Trophoblast cell (in vitro differentiated cells and primary cell): Measurements from ENCODE around the gene PLVAP.

Experiments
- DNase-seq, 2 donors: peaks; one replicate each; pipeline ENCODE4 v3.0.0-alpha.2; 2016
- H2AFZ ChIP-seq: 2 replicates; pipeline ENCODE4 v1.6.1; 2013; ENCODE audit warnings: low read length, moderate library complexity, mild to moderate bottlenecking; ENCODE audit not compliant: insufficient read depth, poor library complexity
- H2AK5ac ChIP-seq: 2 replicates; pipeline ENCODE4 v1.6.1; 2013; ENCODE audit warnings: mild to moderate bottlenecking, low read length
- H2BK120ac ChIP-seq: 2 replicates; pipeline ENCODE4 v1.6.1; 2013; ENCODE audit warnings: low read length, mild to moderate bottlenecking, moderate library complexity; ENCODE audit not compliant: insufficient read depth, poor library complexity
- H2BK12ac ChIP-seq: 2 replicates; pipeline ENCODE4 v1.6.1; 2013; ENCODE audit warnings: mild to moderate bottlenecking, low read length, moderate library complexity
- H2BK5ac ChIP-seq: 2 replicates; pipeline ENCODE4 v1.6.1; 2013; ENCODE audit warnings: low read length, low read depth, moderate library complexity, mild to moderate bottlenecking; ENCODE audit not compliant: poor library complexity
- H3K14ac ChIP-seq: 2 replicates; pipeline ENCODE4 v1.6.1; 2013; ENCODE audit warnings: mild to moderate bottlenecking, low read length
- H3K18ac ChIP-seq: 2 replicates; pipeline ENCODE4 v1.6.1; 2013; ENCODE audit warnings: mild to moderate bottlenecking, low read length
- H3K23ac ChIP-seq: 2 replicates; pipeline ENCODE4 v1.6.1; 2013; ENCODE audit warnings: low read length
- H3K27ac ChIP-seq: 2 replicates; pipeline ENCODE4 v1.5.1; 2013; ENCODE audit warnings: low read depth, mild to moderate bottlenecking, inconsistent platforms, low read length, moderate library complexity
- H3K27me3 ChIP-seq: 2 replicates; pipeline ENCODE4 v1.6.1; 2013; ENCODE audit warnings: inconsistent platforms, mild to moderate bottlenecking, low read length, moderate library complexity; ENCODE audit not compliant: insufficient read depth
- H3K36me3 ChIP-seq, 2 experiments: 1 replicate in 1 of 2; 2 replicates in 1 of 2; pipeline ENCODE4 v1.6.1; 2013; ENCODE audit warnings: low read length in 2 of 2, mild to moderate bottlenecking in 2 of 2, moderate library complexity in 1 of 2; ENCODE audit not compliant: insufficient read depth in 2 of 2, control insufficient read depth in 1 of 2
- H3K4ac ChIP-seq: 2 replicates; pipeline ENCODE4 v1.6.1; 2013; ENCODE audit warnings: low read depth, mild to moderate bottlenecking, low read length, moderate library complexity
- H3K4me1 ChIP-seq, 2 experiments: 1 replicate in 1 of 2; 2 replicates in 1 of 2; pipeline ENCODE4 v1.6.1; 2013; ENCODE audit warnings: low read length in 2 of 2, mild to moderate bottlenecking in 2 of 2, moderate library complexity in 1 of 2; ENCODE audit not compliant: insufficient read depth in 2 of 2, control insufficient read depth in 1 of 2
- H3K4me2 ChIP-seq: 2 replicates; pipeline ENCODE4 v1.6.1; 2013; ENCODE audit warnings: inconsistent platforms, mild to moderate bottlenecking, low read length, moderate library complexity
- H3K4me3 ChIP-seq: 2 replicates; pipeline ENCODE4 v1.5.1; 2013; ENCODE audit warnings: mild to moderate bottlenecking, low read depth, low read length, inconsistent platforms
- H3K79me1 ChIP-seq: one replicate; pipeline ENCODE4 v1.6.1; 2013; ENCODE audit warnings: low read length
- H3K79me2 ChIP-seq: 2 replicates; pipeline ENCODE4 v1.6.1; 2013; ENCODE audit warnings: low read length, mild to moderate bottlenecking; ENCODE audit not compliant: control insufficient read depth, insufficient read depth, poor library complexity
- H3K9ac ChIP-seq: 2 replicates; pipeline ENCODE4 v1.6.1; 2013; ENCODE audit warnings: mild to moderate bottlenecking, low read length
- H3K9me3 ChIP-seq: 2 replicates; pipeline ENCODE4 v1.6.1; 2013; ENCODE audit warnings: low read depth, mild to moderate bottlenecking, control low read depth, inconsistent platforms, low read length; ENCODE audit not compliant: insufficient read depth
- H4K12ac ChIP-seq: 2 replicates; pipeline ENCODE4 v1.6.1; 2013; ENCODE audit warnings: low read depth, mild to moderate bottlenecking, low read length, moderate library complexity
- H4K8ac ChIP-seq: 2 replicates; pipeline ENCODE4 v1.6.1; 2013; ENCODE audit warnings: low read depth, mild to moderate bottlenecking, low read length, moderate library complexity
- H4K91ac ChIP-seq: one replicate; pipeline ENCODE4 v1.6.1; 2013; ENCODE audit warnings: low read depth, mild to moderate bottlenecking, low read length, moderate library complexity
- WGBS: extraction: QIAGEN DNeasy Blood & Tissue Kit; methylation state at CpG from one replicate; pipeline ENCODE4 v1.1.7; 2013; ENCODE audit warnings: missing lambda C conversion rate; ENCODE audit not compliant: insufficient read length, insufficient coverage; ENCODE audit errors: extremely low coverage; 5-methylcytosine and 5-hydroxymethylcytosine counted together

The PLVAP gene

GRCh38 chr19:17346109-17346671, 31.0 kb downstream of the PLVAP start:
- Histone ChIP-seq H4K91ac (no peak overlapping the region), H3K18ac (no peak overlapping the region), H3K23ac (no peak overlapping the region), H3K9me3 (no peaks in the 10 kb centered on the region), H4K8ac (no peak overlapping the region), H3K4ac (no peak overlapping the region), H3K4me1 (peaks cover 0 to 2% of the 10 kb centered on the region in 2 experiments), H2BK5ac (no peak overlapping the region), H2AK5ac (no peak overlapping the region), H3K9ac (no peak overlapping the region), H4K12ac (no peak overlapping the region), H3K4me3 (no peak overlapping the region), H3K36me3 (peaks cover 3 to 4% of the 10 kb centered on the region in 2 experiments), H3K27me3 (no peaks in the 10 kb centered on the region), H2AFZ (no peak overlapping the region), H3K14ac (no peak overlapping the region), H3K79me1 (no peaks in the 10 kb centered on the region), H2BK12ac (no peak overlapping the region), H3K79me2 (no peaks in the 10 kb centered on the region), H3K4me2 (no peak overlapping the region), H2BK120ac (no peak overlapping the region), H3K27ac (no peak overlapping the region)
- DNase-seq: peak; percentile 37 to 76
- no CpG with 5 or more reads among the region's 24 CpGs for WGBS

GRCh38 chr19:17341845-17342244, 35.3 kb downstream of the PLVAP start:
- no peak overlapping the region for H3K9ac ChIP-seq
- no peak overlapping the region for H4K12ac ChIP-seq
- H4K8ac ChIP-seq: no peak overlapping the region
- H3K79me1 ChIP-seq: peaks cover 7% of the 10 kb centered on the region
- no peak overlapping the region for H2BK5ac ChIP-seq
- no peak overlapping the region for H3K4me2 ChIP-seq
- no peaks in the 10 kb centered on the region for H3K27me3 ChIP-seq
- no peak overlapping the region for H3K18ac ChIP-seq
- H3K4ac ChIP-seq: no peak overlapping the region
- WGBS: no CpG with 5 or more reads among the region's 7 CpGs
- no peak overlapping the region for H2AFZ ChIP-seq
- H3K4me1 ChIP-seq: peaks cover 8 to 10% of the 10 kb centered on the region in 2 experiments
- no peak overlapping the region for H3K4me3 ChIP-seq
- H2BK120ac ChIP-seq: no peak overlapping the region
- no peak overlapping the region for H3K14ac ChIP-seq
- no peak for DNase-seq
- H3K36me3 ChIP-seq: peaks cover 4 to 5% of the 10 kb centered on the region in 2 experiments
- H3K27ac ChIP-seq: no peak overlapping the region
- no peak overlapping the region for H2AK5ac ChIP-seq
- H3K79me2 ChIP-seq: peaks cover 2% of the 10 kb centered on the region
- H4K91ac ChIP-seq: no peak overlapping the region
- no peak overlapping the region for H3K23ac ChIP-seq
- H2BK12ac ChIP-seq: no peak overlapping the region
- no peaks in the 10 kb centered on the region for H3K9me3 ChIP-seq

- peaks cover 8 to 10% of the 10 kb centered on the region in 2 experiments for H3K4me1 ChIP-seq
- no peak overlapping the region for H3K4me3 ChIP-seq
- H3K79me2 ChIP-seq: peaks cover 2% of the 10 kb centered on the region
- no peak overlapping the region for H3K14ac ChIP-seq
- peaks cover 4 to 5% of the 10 kb centered on the region in 2 experiments for H3K36me3 ChIP-seq
- no peak overlapping the region for H2AK5ac ChIP-seq
- no peak overlapping the region for H4K12ac ChIP-seq
- H3K4me2 ChIP-seq: no peak overlapping the region
- no peak overlapping the region for H2BK12ac ChIP-seq
- no peak overlapping the region for H2AFZ ChIP-seq
- no peaks in the 10 kb centered on the region for H3K27me3 ChIP-seq
- no peak overlapping the region for H4K8ac ChIP-seq
- H2BK120ac ChIP-seq: no peak overlapping the region
- no CpG with 5 or more reads among the region's 15 CpGs for WGBS
- no peak overlapping the region for H2BK5ac ChIP-seq
- H3K4ac ChIP-seq: no peak overlapping the region
- no peak overlapping the region for H4K91ac ChIP-seq
- no peak overlapping the region for H3K18ac ChIP-seq
- no peak for DNase-seq
- H3K9me3 ChIP-seq: no peaks in the 10 kb centered on the region
- no peak overlapping the region for H3K23ac ChIP-seq
- H3K79me1 ChIP-seq: peaks cover 11% of the 10 kb centered on the region
- H3K9ac ChIP-seq: no peak overlapping the region
- H3K27ac ChIP-seq: no peak overlapping the region
Observed at GRCh38 chr19:17341386-17341785, 35.8 kb downstream of the PLVAP start.

DNA sequence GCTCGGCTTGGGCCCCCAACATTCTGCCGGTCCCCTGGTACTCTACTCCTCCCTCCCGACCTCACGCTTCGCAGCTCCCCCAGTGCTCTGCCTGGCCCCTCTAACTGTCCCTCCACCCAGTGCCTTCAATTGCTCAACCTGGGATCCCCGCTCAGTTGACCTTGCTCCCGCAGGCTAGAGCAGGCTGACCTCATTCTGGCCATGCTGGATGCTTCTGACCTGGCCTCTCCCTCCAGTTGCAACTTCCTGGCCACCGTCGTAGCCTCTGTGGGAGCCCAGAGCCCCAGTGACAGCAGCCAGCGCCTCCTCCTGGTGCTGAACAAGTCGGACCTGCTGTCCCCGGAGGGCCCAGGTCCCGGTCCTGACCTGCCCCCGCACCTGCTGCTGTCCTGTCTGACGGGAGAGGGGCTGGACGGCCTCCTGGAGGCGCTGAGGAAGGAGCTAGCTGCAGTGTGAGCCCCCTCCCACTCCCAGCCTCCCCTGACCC, 36.2 kb downstream of the PLVAP start:
- H2BK120ac ChIP-seq: no peak overlapping the region
- H2BK5ac ChIP-seq: no peak overlapping the region
- H3K9ac ChIP-seq: no peak overlapping the region
- H4K91ac ChIP-seq: no peak overlapping the region
- H3K79me2 ChIP-seq: peaks cover 2% of the 10 kb centered on the region
- no CpG with 5 or more reads among the region's 17 CpGs for WGBS
- H2BK12ac ChIP-seq: no peak overlapping the region
- H3K27ac ChIP-seq: no peak overlapping the region
- H3K14ac ChIP-seq: no peak overlapping the region
- H4K8ac ChIP-seq: no peak overlapping the region
- H3K36me3 ChIP-seq: peaks cover 4 to 5% of the 10 kb centered on the region in 2 experiments
- no peak overlapping the region for H3K4me3 ChIP-seq
- no peak overlapping the region for H3K4ac ChIP-seq
- H3K27me3 ChIP-seq: no peaks in the 10 kb centered on the region
- no peak for DNase-seq
- no peak overlapping the region for H3K18ac ChIP-seq
- peaks cover 8 to 10% of the 10 kb centered on the region in 2 experiments for H3K4me1 ChIP-seq
- H3K23ac ChIP-seq: no peak overlapping the region
- no peaks in the 10 kb centered on the region for H3K9me3 ChIP-seq
- no peak overlapping the region for H4K12ac ChIP-seq
- H2AFZ ChIP-seq: no peak overlapping the region
- no peak overlapping the region for H2AK5ac ChIP-seq
- peaks cover 11% of the 10 kb centered on the region for H3K79me1 ChIP-seq
- H3K4me2 ChIP-seq: no peak overlapping the region
